NCI-H2107 treated with DMSO at 0.1 percent for 48 hours (cell line): ENCODE results near the gene NR3C1.

Experiments
- DNase-seq: peaks from one replicate; lab custom pipeline; 2025; ENCODE audit not compliant: unreplicated experiment; lab: John Stamatoyannopoulos, UW

Gene NR3C1

GRCh38 chr5:143426437-143426991 lies 23.0 kb upstream of the NR3C1 start:
- DNase-seq = no peak

DNA sequence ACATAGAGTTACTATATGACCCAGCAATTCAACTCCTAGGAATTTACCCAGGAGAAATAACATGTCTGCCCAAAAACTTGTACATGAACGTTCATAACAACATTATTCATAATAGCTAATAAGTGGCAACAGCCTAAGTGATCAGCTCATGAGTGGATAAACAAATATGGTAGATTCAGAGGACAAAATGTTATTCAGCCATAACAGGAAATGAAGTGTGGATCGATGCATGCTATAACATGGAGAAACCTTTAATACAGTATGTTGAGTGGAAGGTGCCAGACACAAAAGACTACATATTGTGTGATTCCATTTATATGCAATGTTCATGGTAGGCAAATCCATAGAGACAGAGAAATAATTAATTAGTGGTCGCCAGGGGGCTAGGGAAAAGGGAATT lies 22.3 kb upstream of the NR3C1 start:
- DNase-seq = no peak

DNA sequence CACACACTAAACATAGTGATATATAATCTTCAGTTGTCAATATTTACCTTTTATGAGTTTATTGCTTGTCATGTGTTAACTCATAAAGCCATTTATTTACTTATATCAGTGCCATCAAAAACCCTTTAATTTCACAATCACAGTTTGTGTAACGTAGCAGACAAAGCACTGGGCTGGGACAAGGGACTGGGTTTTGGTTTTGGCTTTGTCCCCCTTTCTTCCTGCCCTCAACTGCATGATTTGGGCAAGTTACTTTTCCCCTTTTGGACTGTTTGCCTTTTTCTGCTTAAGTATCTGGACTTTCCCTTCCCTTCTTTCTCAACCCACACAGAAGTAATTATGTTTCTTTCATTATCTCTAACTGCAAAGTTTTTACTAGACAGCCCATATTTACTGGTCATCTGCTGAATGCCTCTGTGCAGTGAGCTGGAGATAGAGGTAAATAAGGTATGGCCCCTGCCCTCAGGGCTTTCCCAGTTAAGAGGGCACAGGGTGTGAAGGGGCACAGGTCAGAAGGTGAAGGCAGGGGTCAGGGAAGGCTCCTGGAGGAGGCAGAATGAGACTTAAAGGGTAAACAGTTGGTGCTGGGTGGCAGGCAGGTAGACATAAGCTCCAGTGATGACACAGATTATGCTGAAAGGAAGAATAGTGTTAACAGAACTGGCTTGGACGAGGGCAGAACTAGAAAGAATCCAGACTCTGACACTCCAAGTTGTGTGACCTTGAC lies 14.8 kb upstream of the NR3C1 start:
- no peak for DNase-seq

- no peak for DNase-seq
Observed at GRCh38 chr5:143417503-143418139, 14.1 kb upstream of the NR3C1 start.

GRCh38 chr5:143416411-143416810 lies 12.9 kb upstream of the NR3C1 start:
- DNase-seq = no peak

DNA sequence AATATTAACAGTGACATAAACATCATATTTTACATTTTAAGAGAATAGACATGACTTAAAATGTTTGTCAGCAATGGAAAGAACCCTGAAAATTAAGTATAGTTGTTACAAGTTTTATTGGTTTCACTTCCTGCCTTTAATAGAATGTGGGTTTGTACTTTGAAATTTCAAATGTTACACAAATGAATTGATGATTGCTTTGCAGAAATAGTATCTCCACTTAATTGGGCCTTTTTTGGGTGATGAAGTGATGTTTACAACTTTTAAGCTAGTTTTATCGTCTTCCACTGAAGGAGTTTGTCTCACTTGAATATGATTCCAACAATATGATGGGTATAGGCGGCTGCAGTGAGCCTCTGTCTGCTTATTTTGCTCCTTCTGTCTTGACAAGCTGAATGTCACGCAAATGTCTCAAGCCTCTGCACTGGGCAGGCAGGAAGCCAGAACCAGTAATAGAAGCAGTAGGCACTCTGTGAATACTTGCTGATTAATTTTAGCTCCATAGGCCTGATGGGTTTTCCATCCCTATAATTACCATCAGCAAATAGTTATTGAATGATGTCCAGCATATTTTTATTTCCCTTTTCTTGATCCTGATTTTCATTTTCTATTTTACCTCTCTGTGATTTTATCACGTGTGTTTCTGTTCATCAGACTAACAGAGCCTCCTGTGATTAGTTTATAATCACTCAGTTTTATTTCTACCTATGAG lies 10.6 kb upstream of the NR3C1 start:
- no peak for DNase-seq

- no peak for DNase-seq
Observed at GRCh38 chr5:143412661-143413342, 9.3 kb upstream of the NR3C1 start.

DNA sequence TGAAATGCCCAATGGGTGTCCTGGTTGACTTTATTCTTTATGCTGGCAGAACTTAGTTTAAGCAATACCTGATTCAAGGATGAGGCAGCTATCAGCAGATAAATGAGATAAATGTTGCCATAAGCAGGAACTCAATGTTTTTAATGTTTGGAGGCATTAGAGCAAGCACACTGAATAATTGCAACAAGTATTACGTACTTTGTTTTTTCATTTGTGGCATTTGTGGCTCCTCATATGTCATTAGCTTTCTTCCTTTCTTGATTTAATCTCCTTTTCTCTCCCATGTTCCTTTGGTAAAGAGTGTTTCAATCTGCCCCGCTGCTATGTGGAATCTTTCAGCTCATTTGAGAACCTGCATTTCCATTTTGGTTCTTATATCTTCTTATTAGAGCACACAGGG lies 6.4 kb upstream of the NR3C1 start:
- DNase-seq = no peak

DNA sequence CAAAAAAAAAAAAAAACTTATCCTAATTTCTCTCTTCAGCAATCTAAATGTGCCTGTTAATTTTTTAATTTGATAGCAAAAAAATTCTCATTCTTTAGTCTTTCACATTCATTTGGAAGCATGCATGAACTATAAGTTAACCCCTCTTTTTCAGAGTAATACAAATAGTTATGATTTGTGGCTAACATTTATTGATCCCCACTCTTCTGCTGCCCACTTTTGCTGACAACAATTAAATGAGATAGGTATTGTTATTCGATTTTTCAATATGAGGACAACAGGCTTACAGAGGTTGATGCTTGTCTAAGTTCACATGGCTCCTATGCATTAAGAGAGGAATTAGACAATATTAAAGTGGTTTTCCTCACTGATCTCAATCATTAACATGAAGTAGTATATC lies 2.9 kb upstream of the NR3C1 start:
- no peak for DNase-seq

- DNase-seq = no peak
Observed at GRCh38 chr5:143405849-143406098, 2.3 kb upstream of the NR3C1 start.

- peak; percentile 50 for DNase-seq
Observed at GRCh38 chr5:143405063-143405848, 1.8 kb upstream of the NR3C1 start.

GRCh38 chr5:143404416-143405062 lies 1.1 kb upstream of the NR3C1 start:
- DNase-seq = no peak

GRCh38 chr5:143403334-143403592 lies 223 bp downstream of the NR3C1 start:
- DNase-seq = no peak

- DNase-seq = no peak
Observed at GRCh38 chr5:143402553-143403333, 743 bp downstream of the NR3C1 start.

DNA sequence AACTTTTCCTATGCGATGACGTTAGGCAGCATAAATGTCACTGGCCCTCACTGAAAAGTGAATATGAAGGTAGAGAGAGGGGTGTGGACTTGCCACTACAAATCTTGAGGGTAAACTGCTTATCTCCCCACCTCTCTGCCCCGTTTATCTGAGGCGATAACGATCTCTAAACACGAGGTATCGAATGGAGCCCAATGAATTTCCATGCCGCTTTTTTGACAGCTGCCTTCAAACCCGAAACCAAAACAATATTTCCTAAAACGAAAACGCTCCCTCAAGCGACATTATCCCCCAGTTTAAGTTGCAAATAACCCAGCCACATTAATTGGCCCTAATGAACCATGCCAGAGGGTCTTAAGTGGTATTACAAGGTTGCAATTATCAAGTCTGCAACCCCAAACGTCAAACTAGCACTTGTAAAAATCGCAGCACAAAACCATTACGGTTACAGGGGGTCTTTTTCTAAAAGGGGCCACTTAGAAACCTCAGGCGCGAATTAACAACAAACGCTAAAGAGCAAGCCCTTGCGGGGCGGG lies 1.4 kb downstream of the NR3C1 start:
- no peak for DNase-seq

- DNase-seq = no peak
Observed at GRCh38 chr5:143401227-143402016, 2.1 kb downstream of the NR3C1 start.

- DNase-seq = no peak
Observed at GRCh38 chr5:143400541-143401226, 2.8 kb downstream of the NR3C1 start.
